ENCODE results near the gene EFCAB5. TPM values are rescaled to one million over a fixed set of nuclear protein-coding genes. Genes with fewer than 3 reads are reported as not detected.

The EFCAB5 gene
- total and polyA plus RNA-seq, 3 donors from 2014 or later: 11.7 to 23.0 (median 15.1) TPM

GRCh38 chr17:30092886-30093285, 151.5 kb downstream of the EFCAB5 start:
- intact Hi-C loops (cut with DNase I; ENCODE audit: low total_unique reads): no loop called here
- DNase-seq: no peak
- no peaks in the 10 kb centered on the region for H3K36me3 ChIP-seq (ENCODE audit: low read depth, missing control alignments)
- H3K4me3 ChIP-seq: no peak overlapping the region
- no peaks in the 10 kb centered on the region for H3K9me3 ChIP-seq
- no peaks in the 10 kb centered on the region for H3K27me3 ChIP-seq
- TF ChIP-seq CTCF (IDR thresholded peaks at IDR 0.05): no peak
- no peak for TF ChIP-seq POLR2A (IDR thresholded peaks at IDR 0.05)
- H3K4me1 ChIP-seq: no peaks in the 10 kb centered on the region
- H3K27ac ChIP-seq: no peak overlapping the region

- intact Hi-C loops (cut with DNase I; ENCODE audit: low total_unique reads): no loop called here
- H3K4me3 ChIP-seq: no peak overlapping the region
- 14 to 17% methylated on average over 12 of the region's 12 CpGs for WGBS, 2 donors
- H3K4me1 ChIP-seq: no peaks in the 10 kb centered on the region
- no peaks in the 10 kb centered on the region for H3K36me3 ChIP-seq (ENCODE audit: low read depth, missing control alignments)
- H3K9me3 ChIP-seq: no peaks in the 10 kb centered on the region
- TF ChIP-seq POLR2A (IDR thresholded peaks at IDR 0.05) (no peak), CTCF (IDR thresholded peaks at IDR 0.05) (peak; percentile 76 to 92 (median 88))
- H3K27ac ChIP-seq: no peak overlapping the region
- peak; percentile 73 for DNase-seq
- H3K27me3 ChIP-seq: no peaks in the 10 kb centered on the region
These were observed 152.2 kb downstream of the EFCAB5 start for GRCh38 chr17:30093463-30094147.

GRCh38 chr17:30095507-30096244, 154.2 kb downstream of the EFCAB5 start:
- Histone ChIP-seq H3K36me3 (ENCODE audit: low read depth, missing control alignments) (no peaks in the 10 kb centered on the region), H3K4me1 (no peaks in the 10 kb centered on the region), H3K9me3 (no peaks in the 10 kb centered on the region), H3K27me3 (no peaks in the 10 kb centered on the region), H3K4me3 (no peak overlapping the region), H3K27ac (peak overlapping the region; percentile 6 to 25)
- DNase-seq: peak; percentile 41
- intact Hi-C loops (cut with DNase I; ENCODE audit: low total_unique reads): no loop called here
- 42 to 57% methylated on average over 4 of the region's 4 CpGs for WGBS, 2 donors
- no peak for TF ChIP-seq POLR2A (IDR thresholded peaks at IDR 0.05)
- TF ChIP-seq CTCF (IDR thresholded peaks at IDR 0.05): peak in 2 of 3 experiments; percentile 30 to 46

GRCh38 chr17:30101686-30102390, 160.4 kb downstream of the EFCAB5 start:
- TF ChIP-seq CTCF (IDR thresholded peaks at IDR 0.05): no peak
- no peak for TF ChIP-seq POLR2A (IDR thresholded peaks at IDR 0.05)
- Histone ChIP-seq H3K27ac (no peak overlapping the region), H3K36me3 (ENCODE audit: low read depth, missing control alignments) (no peaks in the 10 kb centered on the region), H3K27me3 (no peaks in the 10 kb centered on the region), H3K4me1 (no peaks in the 10 kb centered on the region), H3K4me3 (no peak overlapping the region), H3K9me3 (no peaks in the 10 kb centered on the region)
- 71 to 74% methylated on average over 4 of the region's 4 CpGs for WGBS, 2 donors
- DNase-seq: no peak
- intact Hi-C loops (cut with DNase I; ENCODE audit: low total_unique reads): no loop called here

Measured in testis (tissue), 3 donors.